Measurements from ENCODE around the gene KDSR. TPM values are rescaled to one million over a fixed set of nuclear protein-coding genes. Genes with fewer than 3 reads are reported as not detected.

Gene KDSR
- polyA plus RNA-seq, 1 donor, result 35.6 TPM

DNA sequence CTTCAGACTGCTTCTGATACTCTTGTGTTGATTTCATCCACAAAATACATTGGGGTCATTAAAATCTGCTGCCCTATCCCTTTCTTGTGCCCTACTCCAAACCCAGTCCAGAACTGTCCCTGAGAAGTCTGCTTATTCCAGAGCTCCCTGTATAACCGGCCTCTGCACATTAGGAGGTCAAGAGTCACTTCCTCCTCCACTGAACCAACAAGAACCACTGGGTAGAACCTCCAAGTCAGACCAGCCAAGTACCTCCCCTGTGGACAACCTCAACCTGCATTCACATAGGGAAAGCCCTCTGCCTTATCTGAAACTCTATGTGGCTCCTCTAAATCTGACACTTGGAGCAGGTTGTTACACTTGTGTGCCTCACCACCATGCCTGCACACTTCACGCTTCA lies 22.1 kb downstream of the KDSR start:
- Histone ChIP-seq H3K4me3 (ENCODE audit: low read length) (no peak overlapping the region), H3K27ac (ENCODE audit: low read length) (no peak overlapping the region), H3K4me1 (ENCODE audit: control insufficient read depth, insufficient read depth, low read length) (no peaks in the 10 kb centered on the region), H3K36me3 (ENCODE audit: control insufficient read depth, insufficient read depth, low read length) (peaks cover 75% of the 10 kb centered on the region), H3K9me3 (ENCODE audit: control insufficient read depth, low read depth, low read length) (no peaks in the 10 kb centered on the region), H3K27me3 (ENCODE audit: control insufficient read depth, insufficient read depth, low read length) (no peaks in the 10 kb centered on the region)
- DNase-seq, result no peak
- WGBS (ENCODE audit: insufficient coverage, low lambda C conversion rate), result no CpG with 5 or more reads among the region's 2 CpGs

GRCh38 chr18:63344263-63344662 lies 22.7 kb downstream of the KDSR start:
- Histone ChIP-seq H3K4me3 (ENCODE audit: low read length) (no peak overlapping the region), H3K4me1 (ENCODE audit: control insufficient read depth, insufficient read depth, low read length) (no peaks in the 10 kb centered on the region), H3K27me3 (ENCODE audit: control insufficient read depth, insufficient read depth, low read length) (no peaks in the 10 kb centered on the region), H3K27ac (ENCODE audit: low read length) (no peak overlapping the region), H3K36me3 (ENCODE audit: control insufficient read depth, insufficient read depth, low read length) (peaks cover 71% of the 10 kb centered on the region), H3K9me3 (ENCODE audit: control insufficient read depth, low read depth, low read length) (no peaks in the 10 kb centered on the region)
- peak in 1 of 2 donors; percentile 16 for DNase-seq
- no CpG with 5 or more reads among the region's 5 CpGs for WGBS (ENCODE audit: insufficient coverage, low lambda C conversion rate)

- no peak for DNase-seq
- WGBS (ENCODE audit: insufficient coverage, low lambda C conversion rate), result no CpG with 5 or more reads among the region's 5 CpGs
- H3K36me3 ChIP-seq (ENCODE audit: control insufficient read depth, insufficient read depth, low read length), result peaks cover 68% of the 10 kb centered on the region
- H3K4me1 ChIP-seq (ENCODE audit: control insufficient read depth, insufficient read depth, low read length), result no peaks in the 10 kb centered on the region
- H3K27ac ChIP-seq (ENCODE audit: low read length), result no peak overlapping the region
- H3K27me3 ChIP-seq (ENCODE audit: control insufficient read depth, insufficient read depth, low read length), result no peaks in the 10 kb centered on the region
- no peak overlapping the region for H3K4me3 ChIP-seq (ENCODE audit: low read length)
- no peaks in the 10 kb centered on the region for H3K9me3 ChIP-seq (ENCODE audit: control insufficient read depth, low read depth, low read length)
Observed at GRCh38 chr18:63342206-63342605, 24.8 kb downstream of the KDSR start.

DNA sequence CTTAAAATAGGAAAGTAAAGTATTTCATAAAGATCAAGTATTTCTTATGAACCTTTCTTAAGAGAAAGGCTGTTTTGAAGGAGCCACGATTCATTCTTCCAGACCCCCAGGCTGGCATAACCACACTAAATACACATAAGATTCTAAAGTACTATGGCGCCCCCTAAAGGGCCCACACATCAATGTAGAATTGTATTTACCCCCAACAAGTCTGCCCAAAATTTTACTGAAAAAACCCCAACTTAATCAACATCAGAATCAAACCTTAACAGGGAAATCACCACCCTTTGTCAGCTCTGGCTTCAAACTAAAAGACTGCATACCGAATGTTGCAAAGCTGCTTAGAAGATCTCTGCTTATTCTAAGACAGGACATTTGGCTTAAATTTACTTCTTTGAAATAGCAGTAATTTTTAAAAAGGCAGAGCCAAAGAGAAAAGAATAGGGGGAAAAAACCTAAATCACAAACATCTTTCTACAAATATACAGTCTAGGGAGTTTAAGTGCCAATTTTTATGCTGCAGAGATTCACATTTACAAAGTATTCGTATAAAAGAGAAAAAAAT lies 27.0 kb downstream of the KDSR start:
- Histone ChIP-seq H3K9me3 (ENCODE audit: control insufficient read depth, low read depth, low read length) (no peaks in the 10 kb centered on the region), H3K27ac (ENCODE audit: low read length) (no peak overlapping the region), H3K4me3 (ENCODE audit: low read length) (no peak overlapping the region), H3K27me3 (ENCODE audit: control insufficient read depth, insufficient read depth, low read length) (no peaks in the 10 kb centered on the region), H3K4me1 (ENCODE audit: control insufficient read depth, insufficient read depth, low read length) (no peaks in the 10 kb centered on the region), H3K36me3 (ENCODE audit: control insufficient read depth, insufficient read depth, low read length) (peaks cover 57% of the 10 kb centered on the region)
- no CpG with 5 or more reads among the region's 4 CpGs for WGBS (ENCODE audit: insufficient coverage, low lambda C conversion rate)
- DNase-seq, result peak in 1 of 2 donors; percentile 10

DNA sequence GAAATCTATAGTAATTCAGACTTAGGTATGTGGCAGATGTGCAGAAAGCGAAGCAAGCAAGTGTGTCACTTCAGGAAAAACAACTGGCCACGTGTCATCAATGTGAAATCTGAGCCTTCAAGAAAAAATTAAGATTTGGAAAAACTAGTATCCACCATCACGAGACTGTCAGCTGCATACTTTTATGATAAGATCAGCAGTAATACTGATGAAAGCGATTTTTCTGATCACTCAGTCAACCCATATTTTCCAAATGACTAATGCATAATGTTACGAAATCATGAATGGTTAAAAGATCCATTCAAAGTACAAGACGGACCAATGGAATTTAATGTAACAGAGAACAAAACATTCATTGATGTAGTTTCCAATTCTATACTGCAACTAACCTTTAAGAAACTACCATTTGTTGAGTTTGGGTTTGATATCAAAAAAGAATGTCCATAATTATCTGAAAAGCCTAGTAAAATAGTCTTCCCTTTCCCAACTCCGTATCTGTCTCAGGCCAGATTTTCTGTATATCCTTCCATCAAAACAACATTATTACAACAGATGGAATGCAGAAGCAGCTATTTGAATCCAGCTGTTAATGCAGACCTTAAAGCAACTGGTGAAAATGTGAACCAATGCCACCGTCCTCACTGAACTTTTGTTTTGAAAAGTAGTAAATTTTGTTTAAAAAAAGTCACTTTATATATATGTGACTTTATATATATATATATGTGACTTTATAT lies 30.5 kb downstream of the KDSR start:
- peaks cover 57% of the 10 kb centered on the region for H3K36me3 ChIP-seq (ENCODE audit: control insufficient read depth, insufficient read depth, low read length)
- WGBS (ENCODE audit: insufficient coverage, low lambda C conversion rate), result 20% methylated on average over 1 of the region's 8 CpGs
- H3K27ac ChIP-seq (ENCODE audit: low read length), result peak overlapping the region; percentile 70
- no peak overlapping the region for H3K4me3 ChIP-seq (ENCODE audit: low read length)
- H3K4me1 ChIP-seq (ENCODE audit: control insufficient read depth, insufficient read depth, low read length), result no peaks in the 10 kb centered on the region
- peak; percentile 51 to 53 for DNase-seq
- H3K27me3 ChIP-seq (ENCODE audit: control insufficient read depth, insufficient read depth, low read length), result no peaks in the 10 kb centered on the region
- H3K9me3 ChIP-seq (ENCODE audit: control insufficient read depth, low read depth, low read length), result no peaks in the 10 kb centered on the region

- no peak for DNase-seq
- no peaks in the 10 kb centered on the region for H3K27me3 ChIP-seq (ENCODE audit: control insufficient read depth, insufficient read depth, low read length)
- H3K9me3 ChIP-seq (ENCODE audit: control insufficient read depth, low read depth, low read length), result no peaks in the 10 kb centered on the region
- WGBS (ENCODE audit: insufficient coverage, low lambda C conversion rate), result 100% methylated on average over 1 of the region's 4 CpGs
- no peaks in the 10 kb centered on the region for H3K4me1 ChIP-seq (ENCODE audit: control insufficient read depth, insufficient read depth, low read length)
- peaks cover 46% of the 10 kb centered on the region for H3K36me3 ChIP-seq (ENCODE audit: control insufficient read depth, insufficient read depth, low read length)
- no peak overlapping the region for H3K4me3 ChIP-seq (ENCODE audit: low read length)
- no peak overlapping the region for H3K27ac ChIP-seq (ENCODE audit: low read length)
Observed at GRCh38 chr18:63331105-63331504, 35.9 kb downstream of the KDSR start.

GRCh38 chr18:63329431-63330145 lies 37.4 kb downstream of the KDSR start:
- H3K4me1 ChIP-seq (ENCODE audit: control insufficient read depth, insufficient read depth, low read length), result no peaks in the 10 kb centered on the region
- WGBS (ENCODE audit: insufficient coverage, low lambda C conversion rate), result 100% methylated on average over 2 of the region's 7 CpGs
- no peaks in the 10 kb centered on the region for H3K9me3 ChIP-seq (ENCODE audit: control insufficient read depth, low read depth, low read length)
- H3K27ac ChIP-seq (ENCODE audit: low read length), result no peak overlapping the region
- H3K27me3 ChIP-seq (ENCODE audit: control insufficient read depth, insufficient read depth, low read length), result no peaks in the 10 kb centered on the region
- H3K36me3 ChIP-seq (ENCODE audit: control insufficient read depth, insufficient read depth, low read length), result peaks cover 34% of the 10 kb centered on the region
- no peak for DNase-seq
- H3K4me3 ChIP-seq (ENCODE audit: low read length), result no peak overlapping the region

GRCh38 chr18:63326011-63326410 lies 41.0 kb downstream of the KDSR start:
- Histone ChIP-seq H3K9me3 (ENCODE audit: control insufficient read depth, low read depth, low read length) (no peaks in the 10 kb centered on the region), H3K27me3 (ENCODE audit: control insufficient read depth, insufficient read depth, low read length) (no peaks in the 10 kb centered on the region), H3K4me1 (ENCODE audit: control insufficient read depth, insufficient read depth, low read length) (peaks cover 8% of the 10 kb centered on the region), H3K27ac (ENCODE audit: low read length) (no peak overlapping the region), H3K36me3 (ENCODE audit: control insufficient read depth, insufficient read depth, low read length) (peaks cover 7% of the 10 kb centered on the region), H3K4me3 (ENCODE audit: low read length) (no peak overlapping the region)
- no CpG with 5 or more reads among the region's 5 CpGs for WGBS (ENCODE audit: insufficient coverage, low lambda C conversion rate)
- DNase-seq, result no peak

DNA sequence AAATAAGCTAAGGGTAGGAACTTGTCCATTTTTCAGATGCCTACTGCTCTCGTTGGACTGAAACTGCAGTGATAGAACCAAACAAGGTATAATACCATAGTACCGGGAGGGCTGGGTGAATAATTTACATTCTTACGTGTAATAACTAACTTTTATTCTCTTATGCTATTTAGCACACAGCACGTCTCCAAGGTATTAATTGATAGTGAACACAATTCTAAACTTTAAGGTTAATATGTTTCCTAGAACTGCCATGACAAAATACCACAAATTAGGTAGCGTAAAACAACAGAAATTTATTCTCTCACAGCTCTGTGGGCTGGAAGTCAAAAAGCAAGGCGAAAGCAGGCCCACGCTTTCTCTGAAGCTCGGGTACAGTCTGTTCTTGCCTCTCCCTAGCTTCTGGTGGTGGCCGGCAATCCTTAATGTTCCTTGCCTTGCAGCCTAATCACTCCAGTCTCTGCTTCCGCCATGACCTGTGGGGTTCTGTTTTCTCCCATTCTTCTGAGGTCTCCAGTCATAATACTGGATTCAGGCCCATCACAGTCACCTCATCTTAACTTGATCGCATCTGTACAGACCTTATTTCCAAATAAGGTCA lies 41.8 kb downstream of the KDSR start:
- no peaks in the 10 kb centered on the region for H3K27me3 ChIP-seq (ENCODE audit: control insufficient read depth, insufficient read depth, low read length)
- no peak for DNase-seq
- no peaks in the 10 kb centered on the region for H3K9me3 ChIP-seq (ENCODE audit: control insufficient read depth, low read depth, low read length)
- WGBS (ENCODE audit: insufficient coverage, low lambda C conversion rate), result 38% methylated on average over 1 of the region's 11 CpGs
- H3K4me1 ChIP-seq (ENCODE audit: control insufficient read depth, insufficient read depth, low read length), result peaks cover 12% of the 10 kb centered on the region
- H3K36me3 ChIP-seq (ENCODE audit: control insufficient read depth, insufficient read depth, low read length), result peaks cover 1% of the 10 kb centered on the region
- no peak overlapping the region for H3K27ac ChIP-seq (ENCODE audit: low read length)
- H3K4me3 ChIP-seq (ENCODE audit: low read length), result no peak overlapping the region

GRCh38 chr18:63322908-63323634 lies 43.9 kb downstream of the KDSR start:
- H3K27ac ChIP-seq (ENCODE audit: low read length), result no peak overlapping the region
- no peaks in the 10 kb centered on the region for H3K27me3 ChIP-seq (ENCODE audit: control insufficient read depth, insufficient read depth, low read length)
- H3K9me3 ChIP-seq (ENCODE audit: control insufficient read depth, low read depth, low read length), result no peaks in the 10 kb centered on the region
- H3K4me1 ChIP-seq (ENCODE audit: control insufficient read depth, insufficient read depth, low read length), result peaks cover 12% of the 10 kb centered on the region
- WGBS (ENCODE audit: insufficient coverage, low lambda C conversion rate), result 28% methylated on average over 3 of the region's 8 CpGs
- no peak overlapping the region for H3K4me3 ChIP-seq (ENCODE audit: low read length)
- no peaks in the 10 kb centered on the region for H3K36me3 ChIP-seq (ENCODE audit: control insufficient read depth, insufficient read depth, low read length)
- DNase-seq, result peak; percentile 58 to 64
